Measurements from ENCODE around the gene DOP1B. TPM values are rescaled to one million over a fixed set of nuclear protein-coding genes. Genes with fewer than 3 reads are reported as not detected.

The DOP1B gene
- total RNA-seq, 2 experiments from 2014 or later, result 4.2 to 9.2 TPM

DNA sequence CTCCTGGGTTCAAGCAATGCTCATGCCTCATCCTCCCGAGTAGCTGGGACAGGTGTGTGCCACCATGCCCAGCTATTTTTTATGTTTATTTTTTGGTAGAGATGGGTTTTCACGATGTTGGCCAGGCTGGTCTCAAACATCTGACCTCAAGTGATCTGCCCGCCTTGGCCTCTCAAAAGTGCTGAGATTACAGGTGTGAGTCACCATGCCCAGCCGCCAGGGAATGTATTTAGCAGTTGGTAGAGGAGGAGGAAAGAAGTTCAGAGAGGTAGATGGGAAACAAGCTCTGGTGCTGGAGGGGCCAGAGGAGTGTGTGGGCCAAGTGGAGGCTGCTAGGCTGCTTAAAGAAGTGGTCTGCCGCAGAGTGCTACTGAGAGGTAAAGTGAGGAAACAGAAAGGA, 6.0 kb downstream of the DOP1B start:
- no peak overlapping the region for H2AFZ ChIP-seq (ENCODE audit: low read length)
- no peaks in the 10 kb centered on the region for H3K36me3 ChIP-seq (ENCODE audit: insufficient read depth, low read length)
- H3K9me2 ChIP-seq (ENCODE audit: insufficient read depth, low read length), result no peaks in the 10 kb centered on the region
- H3K79me2 ChIP-seq (ENCODE audit: insufficient read depth, low read depth, low read length), result no peaks in the 10 kb centered on the region
- no peaks in the 10 kb centered on the region for H3K9me3 ChIP-seq (ENCODE audit: low read length)
- intact Hi-C loops (cut with micrococcal nuclease; ENCODE audit: unreplicated experiment), result no loop called here
- H4K20me1 ChIP-seq (ENCODE audit: insufficient read depth, low read length), result no peaks in the 10 kb centered on the region
- ChIA-PET CTCF (ENCODE audit: unreplicated experiment) (no interaction called here), POLR2A (interaction anchor here (0.6 to 1.8 kb wide), 6 partner anchors 16 to 1203 kb away, joined by 3 to 6 read pairs (median 4); no protein-coding TSS in a partner anchor)
- no TSS peak for BruUV-seq (replicated peaks)
- TF ChIP-seq CTCF (conservative IDR thresholded peaks at IDR 0.05; ENCODE audit: low read length) (no peak), EZH2phosphoT487 (IDR thresholded peaks at IDR 0.05; ENCODE audit: borderline replicate concordance, low read depth, low read length) (no peak)
- H3K27ac ChIP-seq (ENCODE audit: low read depth, low read length, poor library complexity, severe bottlenecking), result no peak overlapping the region
- no peak for DNase-seq (ENCODE audit: low spot score)
- no peak overlapping the region for H3K4me2 ChIP-seq (ENCODE audit: low read length)
- H3K4me3 ChIP-seq (ENCODE audit: low read depth, low read length, poor library complexity, severe bottlenecking), result no peak overlapping the region
- peaks cover 7% of the 10 kb centered on the region for H3K4me1 ChIP-seq (ENCODE audit: insufficient read depth, low read length, poor library complexity, severe bottlenecking)

DNA sequence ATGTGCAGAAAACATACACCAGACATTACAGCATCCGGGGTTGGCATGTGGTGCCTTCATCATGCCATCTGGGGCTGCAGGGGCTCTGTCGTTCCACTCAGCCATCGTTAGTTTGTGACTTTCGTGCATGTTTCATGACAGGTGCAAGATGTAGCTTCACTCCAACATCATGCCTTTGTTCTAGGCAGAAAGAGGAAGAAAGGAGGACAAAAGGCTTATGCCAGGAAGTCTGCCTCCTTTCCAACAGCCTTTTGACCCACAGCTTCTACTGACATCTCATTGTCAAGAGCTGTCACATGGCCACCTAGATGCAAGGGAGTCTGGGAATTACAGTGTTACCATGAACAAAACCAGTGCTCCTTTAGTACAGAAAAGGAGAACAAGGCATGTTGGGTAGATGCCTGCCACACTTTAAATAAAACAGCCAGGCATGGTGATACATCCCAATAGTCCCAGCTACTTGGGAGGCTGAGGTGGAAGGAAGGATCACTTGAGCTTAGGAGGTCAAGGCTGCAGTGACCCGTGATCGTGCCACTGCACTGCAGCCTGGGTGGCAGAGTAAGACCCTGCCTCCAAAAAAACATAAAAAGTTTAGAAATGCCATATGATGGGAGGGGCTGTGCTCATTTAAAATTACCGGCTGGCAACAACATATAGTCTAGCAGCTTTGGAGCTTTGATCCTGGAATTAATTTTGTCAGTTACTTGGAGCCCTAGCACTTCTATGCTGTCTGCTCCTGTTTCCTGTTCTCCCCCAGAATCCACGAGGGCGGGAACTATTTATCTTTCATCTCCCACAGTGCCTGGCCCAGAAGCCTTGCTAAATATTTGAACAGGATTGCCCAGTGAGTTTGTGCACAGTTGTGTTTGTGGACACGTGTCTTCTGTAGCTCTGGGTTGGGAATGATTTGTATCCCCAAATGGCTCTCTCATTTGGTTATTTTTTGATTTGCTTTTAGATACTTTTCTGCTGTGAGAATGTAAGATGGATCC, 7.4 kb downstream of the DOP1B start:
- H3K4me2 ChIP-seq (ENCODE audit: low read length), result no peak overlapping the region; the same call in 1 of the 2 replicates
- BruUV-seq (replicated peaks), result no TSS peak
- H4K20me1 ChIP-seq (ENCODE audit: insufficient read depth, low read length), result no peaks in the 10 kb centered on the region
- no peak overlapping the region for H3K4me3 ChIP-seq (ENCODE audit: low read depth, low read length, poor library complexity, severe bottlenecking)
- peaks cover 7% of the 10 kb centered on the region for H3K4me1 ChIP-seq (ENCODE audit: insufficient read depth, low read length, poor library complexity, severe bottlenecking)
- intact Hi-C loops (cut with micrococcal nuclease; ENCODE audit: unreplicated experiment), result no loop called here
- TF ChIP-seq EZH2phosphoT487 (IDR thresholded peaks at IDR 0.05; ENCODE audit: borderline replicate concordance, low read depth, low read length), result no peak
- ChIA-PET CTCF (ENCODE audit: unreplicated experiment) (no interaction called here), POLR2A (interaction anchor here (0.7 to 1.8 kb wide), 3 partner anchors 9 to 971 kb away, joined by 3 to 7 read pairs (median 6); no protein-coding TSS in a partner anchor)
- H3K79me2 ChIP-seq (ENCODE audit: insufficient read depth, low read depth, low read length), result no peaks in the 10 kb centered on the region
- no peaks in the 10 kb centered on the region for H3K9me2 ChIP-seq (ENCODE audit: insufficient read depth, low read length)
- no peaks in the 10 kb centered on the region for H3K36me3 ChIP-seq (ENCODE audit: insufficient read depth, low read length)
- H3K9me3 ChIP-seq (ENCODE audit: low read length), result no peaks in the 10 kb centered on the region
- no peak overlapping the region for H2AFZ ChIP-seq (ENCODE audit: low read length)
- no peak for DNase-seq (ENCODE audit: low spot score)
- no peak overlapping the region for H3K27ac ChIP-seq (ENCODE audit: low read depth, low read length, poor library complexity, severe bottlenecking)

DNA sequence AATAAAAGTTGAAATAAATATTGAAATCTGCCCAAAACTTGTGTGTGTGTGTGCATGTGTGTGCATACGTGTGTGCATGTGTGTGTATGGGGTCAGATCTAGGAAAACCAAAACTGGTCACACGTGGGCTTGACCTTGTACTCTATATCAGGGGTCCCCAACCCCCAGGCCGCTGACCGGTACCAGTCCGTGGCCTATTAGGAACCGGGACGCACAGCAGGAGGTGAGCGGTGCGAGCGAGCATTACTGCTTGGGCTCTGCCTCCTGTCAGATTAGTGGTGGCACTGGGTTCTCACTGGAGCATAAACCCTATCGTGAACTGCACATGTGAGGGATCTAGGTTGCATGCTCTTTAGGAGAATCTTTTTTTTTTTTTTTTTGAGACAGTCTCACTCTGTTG, 8.7 kb downstream of the DOP1B start:
- Histone ChIP-seq H3K79me2 (ENCODE audit: insufficient read depth, low read depth, low read length) (no peaks in the 10 kb centered on the region), H3K4me2 (ENCODE audit: low read length) (no peak overlapping the region), H3K27ac (ENCODE audit: low read depth, low read length, poor library complexity, severe bottlenecking) (no peak overlapping the region), H3K9me2 (ENCODE audit: insufficient read depth, low read length) (no peaks in the 10 kb centered on the region), H3K36me3 (ENCODE audit: insufficient read depth, low read length) (no peaks in the 10 kb centered on the region), H4K20me1 (ENCODE audit: insufficient read depth, low read length) (no peaks in the 10 kb centered on the region), H2AFZ (ENCODE audit: low read length) (no peak overlapping the region), H3K4me1 (ENCODE audit: insufficient read depth, low read length, poor library complexity, severe bottlenecking) (peaks cover 7% of the 10 kb centered on the region), H3K9me3 (ENCODE audit: low read length) (no peaks in the 10 kb centered on the region), H3K4me3 (ENCODE audit: low read depth, low read length, poor library complexity, severe bottlenecking) (no peak overlapping the region)
- ChIA-PET CTCF (ENCODE audit: unreplicated experiment) (no interaction called here), POLR2A (no interaction called here)
- BruUV-seq (replicated peaks), result no TSS peak
- no peak for DNase-seq (ENCODE audit: low spot score)
- intact Hi-C loops (cut with micrococcal nuclease; ENCODE audit: unreplicated experiment), result no loop called here
- TF ChIP-seq EZH2phosphoT487 (IDR thresholded peaks at IDR 0.05; ENCODE audit: borderline replicate concordance, low read depth, low read length), result no peak

Measured in OCI-LY7 (cell line).